Loucy (cell line): ENCODE results near the gene CTIF.

Experiments
- EZH2phosphoT487 ChIP-seq: fragments of 200-600 bp; IDR thresholded peaks from 2 replicates; pipeline ENCODE4 v1.6.1; 2018; ENCODE audit warnings: antibody characterized with exemption, mild to moderate bottlenecking, moderate library complexity, borderline replicate concordance
- TF ChIP-seq, protein P1 (sequence below): fragments of 200-600 bp; sonication (generic); conservative IDR thresholded peaks from 2 replicates; pipeline ENCODE4 v1.5.1; 2014; ENCODE audit warnings: mild to moderate bottlenecking, antibody characterized with exemption, low read length

DNA sequence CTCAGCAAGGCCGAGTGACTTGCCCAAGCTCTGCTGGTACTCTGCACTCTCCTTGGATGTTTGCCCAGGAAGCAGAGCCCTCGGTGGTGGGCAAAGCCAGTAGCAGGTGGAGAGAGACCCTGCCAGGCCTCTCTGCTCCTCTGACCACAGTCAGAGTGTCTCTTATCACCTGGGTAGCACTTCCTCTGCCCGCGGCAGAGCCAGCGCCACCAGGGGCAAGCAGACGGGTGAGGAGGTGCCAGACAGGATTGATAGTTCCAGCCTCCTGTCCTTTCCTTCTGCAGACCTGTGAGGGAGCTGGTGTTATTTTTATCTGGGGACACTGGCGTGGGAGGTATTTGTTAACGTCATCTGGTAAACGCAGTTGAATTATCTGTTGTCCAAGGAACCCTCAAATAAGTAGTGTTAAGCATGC, 259.0 kb downstream of the CTIF start:
- no peak for TF ChIP-seq EZH2phosphoT487
- TF ChIP-seq, protein P1, sequence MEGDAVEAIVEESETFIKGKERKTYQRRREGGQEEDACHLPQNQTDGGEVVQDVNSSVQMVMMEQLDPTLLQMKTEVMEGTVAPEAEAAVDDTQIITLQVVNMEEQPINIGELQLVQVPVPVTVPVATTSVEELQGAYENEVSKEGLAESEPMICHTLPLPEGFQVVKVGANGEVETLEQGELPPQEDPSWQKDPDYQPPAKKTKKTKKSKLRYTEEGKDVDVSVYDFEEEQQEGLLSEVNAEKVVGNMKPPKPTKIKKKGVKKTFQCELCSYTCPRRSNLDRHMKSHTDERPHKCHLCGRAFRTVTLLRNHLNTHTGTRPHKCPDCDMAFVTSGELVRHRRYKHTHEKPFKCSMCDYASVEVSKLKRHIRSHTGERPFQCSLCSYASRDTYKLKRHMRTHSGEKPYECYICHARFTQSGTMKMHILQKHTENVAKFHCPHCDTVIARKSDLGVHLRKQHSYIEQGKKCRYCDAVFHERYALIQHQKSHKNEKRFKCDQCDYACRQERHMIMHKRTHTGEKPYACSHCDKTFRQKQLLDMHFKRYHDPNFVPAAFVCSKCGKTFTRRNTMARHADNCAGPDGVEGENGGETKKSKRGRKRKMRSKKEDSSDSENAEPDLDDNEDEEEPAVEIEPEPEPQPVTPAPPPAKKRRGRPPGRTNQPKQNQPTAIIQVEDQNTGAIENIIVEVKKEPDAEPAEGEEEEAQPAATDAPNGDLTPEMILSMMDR, result no peak
